ENCODE measurements around the gene NDUFAF5.

Gene NDUFAF5

DNA sequence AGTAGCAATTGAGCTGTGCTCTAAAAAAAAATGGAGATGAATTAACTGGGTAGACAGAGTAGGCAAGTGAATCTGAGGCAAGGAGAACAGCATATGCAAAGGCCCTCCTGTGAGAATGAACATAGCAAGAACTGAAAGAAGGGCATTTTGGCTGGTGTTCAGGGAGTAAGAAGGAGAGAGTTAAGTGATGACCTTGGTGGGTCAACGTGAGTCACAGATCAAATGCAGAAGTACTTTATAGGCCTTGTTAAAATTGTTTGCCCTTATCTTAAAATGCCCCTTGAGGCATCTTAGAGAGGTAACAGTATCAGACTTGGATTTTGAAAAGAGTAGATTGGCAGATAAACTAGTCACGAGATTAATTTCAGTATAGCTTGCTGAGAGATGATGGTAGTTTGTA is 24.5 kb downstream of the NDUFAF5 start:
- no peak overlapping the region for H3K4me3 ChIP-seq (ENCODE audit: low read depth, low read length)
- no peak overlapping the region for H2AFZ ChIP-seq
- TF ChIP-seq CTCF (IDR thresholded peaks at IDR 0.05) = no peak
- no peaks in the 10 kb centered on the region for H3K79me2 ChIP-seq
- no peaks in the 10 kb centered on the region for H3K36me3 ChIP-seq (ENCODE audit: control insufficient read depth, insufficient read depth, low read length)
- H3K9me3 ChIP-seq (ENCODE audit: control insufficient read depth, low read length) = no peaks in the 10 kb centered on the region
- no peak overlapping the region for H3K9ac ChIP-seq
- no peak overlapping the region for H3K27ac ChIP-seq
- no peaks in the 10 kb centered on the region for H3K27me3 ChIP-seq (ENCODE audit: control insufficient read depth, insufficient read depth, low read length)
- no peaks in the 10 kb centered on the region for H3K4me1 ChIP-seq
- H3K4me2 ChIP-seq (ENCODE audit: low read length) = no peak overlapping the region

GRCh38 chr20:13809855-13810254 is 25.0 kb downstream of the NDUFAF5 start:
- no peaks in the 10 kb centered on the region for H3K27me3 ChIP-seq (ENCODE audit: control insufficient read depth, insufficient read depth, low read length)
- no peak overlapping the region for H2AFZ ChIP-seq
- no peak for TF ChIP-seq CTCF (IDR thresholded peaks at IDR 0.05)
- H3K4me3 ChIP-seq (ENCODE audit: low read depth, low read length) = no peak overlapping the region
- no peaks in the 10 kb centered on the region for H3K79me2 ChIP-seq
- no peaks in the 10 kb centered on the region for H3K9me3 ChIP-seq (ENCODE audit: control insufficient read depth, low read length)
- H3K9ac ChIP-seq = no peak overlapping the region
- no peaks in the 10 kb centered on the region for H3K36me3 ChIP-seq (ENCODE audit: control insufficient read depth, insufficient read depth, low read length)
- H3K4me1 ChIP-seq = no peaks in the 10 kb centered on the region
- no peak overlapping the region for H3K4me2 ChIP-seq (ENCODE audit: low read length)
- H3K27ac ChIP-seq = no peak overlapping the region

GRCh38 chr20:13810446-13810845 is 25.6 kb downstream of the NDUFAF5 start:
- Histone ChIP-seq H3K9me3 (ENCODE audit: control insufficient read depth, low read length) (no peaks in the 10 kb centered on the region), H3K27ac (no peak overlapping the region), H3K79me2 (no peaks in the 10 kb centered on the region), H2AFZ (no peak overlapping the region), H3K4me3 (ENCODE audit: low read depth, low read length) (no peak overlapping the region), H3K9ac (no peak overlapping the region), H3K4me2 (ENCODE audit: low read length) (no peak overlapping the region), H3K27me3 (ENCODE audit: control insufficient read depth, insufficient read depth, low read length) (no peaks in the 10 kb centered on the region), H3K4me1 (no peaks in the 10 kb centered on the region), H3K36me3 (ENCODE audit: control insufficient read depth, insufficient read depth, low read length) (no peaks in the 10 kb centered on the region)
- TF ChIP-seq CTCF (IDR thresholded peaks at IDR 0.05) = no peak

GRCh38 chr20:13813910-13814309 is 29.1 kb downstream of the NDUFAF5 start:
- no peak for TF ChIP-seq CTCF (IDR thresholded peaks at IDR 0.05)
- H3K36me3 ChIP-seq (ENCODE audit: control insufficient read depth, insufficient read depth, low read length) = no peaks in the 10 kb centered on the region

DNA sequence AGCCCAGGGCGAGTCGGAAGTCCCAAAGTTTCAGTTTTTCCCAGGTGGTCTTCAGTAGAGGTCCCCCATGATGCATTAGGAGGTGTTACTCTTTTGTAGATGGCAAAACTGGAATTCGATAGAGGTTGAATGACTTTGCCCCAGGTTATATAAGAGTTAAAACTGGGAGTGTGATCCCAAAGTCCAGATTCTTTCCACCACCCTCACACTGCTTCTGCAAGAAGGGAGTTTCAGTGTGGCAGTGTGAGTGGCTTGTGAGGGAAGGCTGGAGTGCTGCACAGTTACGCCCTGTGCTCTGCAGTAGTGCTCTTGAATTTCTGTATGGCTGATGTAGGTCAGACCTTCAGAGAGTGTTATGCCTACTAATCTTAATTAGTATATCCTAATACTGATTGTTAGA is 29.8 kb downstream of the NDUFAF5 start:
- H2AFZ ChIP-seq = no peak overlapping the region
- no peaks in the 10 kb centered on the region for H3K4me1 ChIP-seq
- no peak for TF ChIP-seq CTCF (IDR thresholded peaks at IDR 0.05)
- no peaks in the 10 kb centered on the region for H3K9me3 ChIP-seq (ENCODE audit: control insufficient read depth, low read length)
- H3K27ac ChIP-seq = no peak overlapping the region
- H3K4me2 ChIP-seq (ENCODE audit: low read length) = no peak overlapping the region
- no peak overlapping the region for H3K9ac ChIP-seq
- no peaks in the 10 kb centered on the region for H3K27me3 ChIP-seq (ENCODE audit: control insufficient read depth, insufficient read depth, low read length)
- no peak overlapping the region for H3K4me3 ChIP-seq (ENCODE audit: low read depth, low read length)
- H3K79me2 ChIP-seq = no peaks in the 10 kb centered on the region
- H3K36me3 ChIP-seq (ENCODE audit: control insufficient read depth, insufficient read depth, low read length) = no peaks in the 10 kb centered on the region

More at GRCh38 chr20:13813910-13814309, 29.1 kb downstream of the NDUFAF5 start:
- no peak overlapping the region for H3K27ac ChIP-seq
- no peak overlapping the region for H3K4me3 ChIP-seq (ENCODE audit: low read depth, low read length)
- H3K4me2 ChIP-seq (ENCODE audit: low read length) = no peak overlapping the region
- no peaks in the 10 kb centered on the region for H3K9me3 ChIP-seq (ENCODE audit: control insufficient read depth, low read length)
- no peaks in the 10 kb centered on the region for H3K27me3 ChIP-seq (ENCODE audit: control insufficient read depth, insufficient read depth, low read length)
- no peak overlapping the region for H3K9ac ChIP-seq
- H2AFZ ChIP-seq = no peak overlapping the region
- no peaks in the 10 kb centered on the region for H3K4me1 ChIP-seq
- no peaks in the 10 kb centered on the region for H3K79me2 ChIP-seq
